Esophagus muscularis mucosa (tissue), 4 donors: ENCODE measurements around the gene BRF1. TPM values are rescaled to one million over a fixed set of nuclear protein-coding genes. Genes with fewer than 3 reads are reported as not detected.

ENCODE experiments used
- DNase-seq: peaks from one replicate; pipeline ENCODE4 v3.0.0-alpha.2; 2017; ENCODE audit errors: extremely low spot score
- H3K27ac ChIP-seq, 4 donors: fragments of 200-600 bp; sonication (generic); replicated peaks in 1 of 4; 1 replicate in 3 of 4; 2 replicates in 1 of 4; pipeline ENCODE4 v1.5.1; 2016 to 2019; ENCODE audit warnings: mild to moderate bottlenecking in 1 of 4
- H3K27me3 ChIP-seq, 4 donors: fragments of 200-600 bp; sonication (generic); one replicate each; pipeline versions ENCODE4 v1.5.1 to v1.6.0; 2016 to 2019
- H3K36me3 ChIP-seq, 4 donors: fragments of 200-600 bp; sonication (generic); one replicate each; pipeline ENCODE4 v1.5.1; 2016 to 2019
- H3K4me1 ChIP-seq, 4 donors: fragments of 200-600 bp; sonication (generic); one replicate each; pipeline ENCODE4 v1.5.1; 2016 to 2019
- H3K4me3 ChIP-seq, 4 donors: fragments of 200-600 bp; sonication (generic); 1 replicate in 2 of 4; 2 replicates in 2 of 4; pipeline ENCODE4 v1.5.1; 2016 to 2019; ENCODE audit warnings: mild to moderate bottlenecking in 4 of 4, moderate library complexity in 1 of 4
- H3K9me3 ChIP-seq, 4 donors: fragments of 200-600 bp; sonication (generic); 1 replicate in 3 of 4; 2 replicates in 1 of 4; pipeline ENCODE4 v1.5.1; 2016 to 2019
- CTCF ChIP-seq, 3 experiments: fragments of 200-600 bp in 2 of 3; fragments of 450-650 bp in 1 of 3; sonication (generic) in 2 of 3; IDR thresholded peaks; one replicate each; pipeline ENCODE4 v1.5.1; 2017 to 2019; ENCODE audit warnings: antibody characterized with exemption in 3 of 3, mild to moderate bottlenecking in 2 of 3, moderate library complexity in 1 of 3
- EP300 ChIP-seq: sonication (generic); formaldehyde crosslinking; IDR thresholded peaks from one replicate; pipeline ENCODE4 v1.6.1; 2017; ENCODE audit warnings: antibody characterized with exemption
- POLR2A ChIP-seq: fragments of 450-650 bp; IDR thresholded peaks from one replicate; pipeline ENCODE4 v1.6.1; 2017; ENCODE audit warnings: antibody characterized with exemption, moderate library complexity, mild to moderate bottlenecking, low read depth
- POLR2AphosphoS5 ChIP-seq, 2 donors: sonication (generic); formaldehyde crosslinking; IDR thresholded peaks; one replicate each; pipeline ENCODE4 v1.6.1; 2017; ENCODE audit warnings: antibody characterized with exemption in 2 of 2
- WGBS: methylation state at CpG from one replicate; pipeline ENCODE4 v1.1.5; 2018; 5-methylcytosine and 5-hydroxymethylcytosine counted together
- intact Hi-C: fragments of 100-400 bp; cut with DNase I; formaldehyde crosslinking; loops from one replicate; pipeline ENCODE4 v1.15.1; 2023
- total RNA-seq, 4 donors: library from RNA; depleted of rRNA; stranded (reverse); fragments of >200 nt; gene quantifications; one replicate each; pipeline versions ENCODE4 v1.1.0 to v1.2.1, GENCODE V29; 2016

The BRF1 gene
- total RNA-seq, 4 donors from 2014 or later: 23.0 to 47.3 (median 41.4) TPM

- WGBS: no CpG with 5 or more reads among the region's 62 CpGs
Observed at GRCh38 chr14:105249182-105250007, 51.4 kb downstream of the BRF1 start.

DNA sequence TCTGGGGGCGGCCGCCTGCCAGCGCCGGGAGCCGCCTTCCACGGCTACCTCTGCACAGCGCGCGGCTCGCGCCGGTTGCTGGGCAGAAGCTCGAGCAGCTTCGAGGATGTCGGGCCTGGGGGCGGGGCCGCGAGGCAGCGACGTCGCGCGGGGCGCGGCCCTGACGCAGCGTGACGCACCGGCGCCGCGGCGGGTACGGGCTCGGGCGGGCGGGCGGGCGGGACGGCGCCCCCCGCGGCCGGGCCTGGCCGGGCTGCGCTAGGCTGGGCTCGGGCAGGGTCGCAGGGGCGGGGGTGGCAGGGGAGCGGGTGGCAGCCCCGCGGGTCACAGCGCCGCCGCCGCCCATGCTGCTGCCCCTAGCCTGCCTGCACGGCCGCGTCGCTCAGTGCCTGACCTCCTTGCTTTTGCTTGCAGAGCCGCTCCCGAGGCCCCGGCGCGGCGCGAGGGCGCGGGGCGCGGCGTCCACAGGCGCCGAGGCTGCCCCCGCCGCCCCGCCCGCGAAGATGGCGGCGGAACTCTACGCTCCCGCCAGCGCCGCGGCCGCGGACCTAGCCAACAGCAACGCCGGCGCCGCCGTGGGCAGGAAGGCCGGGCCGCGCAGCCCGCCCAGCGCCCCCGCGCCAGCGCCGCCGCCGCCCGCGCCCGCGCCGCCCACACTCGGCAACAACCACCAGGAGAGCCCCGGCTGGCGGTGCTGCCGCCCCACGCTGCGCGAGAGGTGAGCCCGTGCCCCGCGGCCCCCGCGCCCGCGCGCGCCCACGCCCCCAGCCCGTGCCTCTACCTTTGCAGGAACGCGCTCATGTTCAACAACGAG, 52.2 kb downstream of the BRF1 start, which contains the start of gene BTBD6:
Gene BTBD6 (plus strand): TSS at position 166 of the 814 bp plus-strand sequence. CDS start 179 bp downstream, at position 345.
- DNase-seq: peak; percentile 94
- Histone ChIP-seq H3K36me3 (peaks cover 0 to 60% (median 45%) of the 10 kb centered on the region in 4 donors), H3K4me1 (peaks cover 18 to 35% (median 32%) of the 10 kb centered on the region in 4 donors), H3K4me3 (peak within 1 kb of the TSS; percentile 63 to 94 (median 66)), H3K27me3 (no peaks in the 10 kb centered on the region), H3K27ac (peak within 1 kb of the TSS; percentile 86 to 96 (median 92)), H3K9me3 (no peaks in the 10 kb centered on the region)
- WGBS: 0% methylated on average over 12 of the region's 130 CpGs
- intact Hi-C loops: loop anchor here (10.0 kb wide), 2 partner anchors 66 to 106 kb away; partner anchors contain the start of gene PACS2
- TF ChIP-seq POLR2AphosphoS5 (IDR thresholded peaks at IDR 0.05) (peak; percentile 69 to 70), POLR2A (no peak)

More at GRCh38 chr14:105249182-105250007, 51.4 kb downstream of the BRF1 start:
- H3K4me3 ChIP-seq: peak overlapping the region; percentile 63 to 94 (median 66)
- DNase-seq: no peak
- H3K27ac ChIP-seq: peak overlapping the region; percentile 86 to 96 (median 92)
- no peaks in the 10 kb centered on the region for H3K27me3 ChIP-seq
- H3K4me1 ChIP-seq: peaks cover 18 to 35% (median 32%) of the 10 kb centered on the region in 4 donors
- no peaks in the 10 kb centered on the region for H3K9me3 ChIP-seq
- TF ChIP-seq EP300: no peak
- peak in 1 of 2 donors; percentile 11 for TF ChIP-seq POLR2AphosphoS5 (IDR thresholded peaks at IDR 0.05)
- H3K36me3 ChIP-seq: peaks cover 0 to 57% (median 44%) of the 10 kb centered on the region in 4 donors
- intact Hi-C loops: loop anchor here (10.0 kb wide), 2 partner anchors 65 to 105 kb away; partner anchors contain the start of gene PACS2

DNA sequence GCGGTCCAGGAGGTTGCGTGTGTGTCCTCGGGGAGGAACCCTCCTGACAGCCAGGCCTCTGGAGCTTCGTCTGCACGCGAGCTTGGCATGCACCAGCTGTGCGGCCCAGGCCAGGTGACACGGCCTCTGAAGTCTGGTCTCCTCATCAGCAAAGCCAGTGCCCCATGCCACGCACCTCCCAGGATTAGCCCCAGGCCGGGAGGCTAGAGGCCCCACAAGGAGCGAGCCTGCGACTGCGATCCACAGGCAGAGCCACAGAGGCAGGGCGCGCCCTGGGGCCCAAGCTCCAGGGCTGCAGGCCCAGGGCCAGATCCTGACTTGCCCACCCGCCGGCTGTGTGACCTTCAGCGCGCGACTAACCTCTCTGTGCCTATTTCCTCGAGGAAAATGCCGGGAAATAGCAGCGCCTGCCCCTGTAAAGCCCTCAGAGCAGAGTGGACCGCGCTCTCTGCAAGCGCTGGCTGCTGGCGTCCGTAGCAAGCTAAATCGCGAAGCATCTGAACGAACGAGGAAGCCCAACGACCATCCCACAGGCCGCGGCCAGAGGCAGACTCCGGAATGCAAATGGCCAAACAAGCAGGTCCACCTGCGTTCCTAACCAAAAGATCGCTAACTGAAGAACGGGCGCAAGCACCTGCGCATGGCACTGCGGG, 53.0 kb downstream of the BRF1 start:
- 23% methylated on average over 21 of the region's 42 CpGs for WGBS
- Histone ChIP-seq H3K27me3 (no peaks in the 10 kb centered on the region), H3K27ac (peak overlapping the region; percentile 86 to 96 (median 92)), H3K9me3 (no peaks in the 10 kb centered on the region), H3K4me1 (peaks cover 18 to 35% (median 32%) of the 10 kb centered on the region in 4 donors), H3K36me3 (peaks cover 0 to 55% (median 39%) of the 10 kb centered on the region in 4 donors), H3K4me3 (peak overlapping the region; percentile 63 to 94 (median 66))
- TF ChIP-seq POLR2A: no peak
- no peak for TF ChIP-seq CTCF (IDR thresholded peaks at IDR 0.05)
- no peak for TF ChIP-seq EP300
- no peak for TF ChIP-seq POLR2AphosphoS5 (IDR thresholded peaks at IDR 0.05)
- DNase-seq: no peak
- intact Hi-C loops: loop anchor here (10.0 kb wide), 2 partner anchors 67 to 107 kb away; partner anchors contain the start of gene PACS2

DNA sequence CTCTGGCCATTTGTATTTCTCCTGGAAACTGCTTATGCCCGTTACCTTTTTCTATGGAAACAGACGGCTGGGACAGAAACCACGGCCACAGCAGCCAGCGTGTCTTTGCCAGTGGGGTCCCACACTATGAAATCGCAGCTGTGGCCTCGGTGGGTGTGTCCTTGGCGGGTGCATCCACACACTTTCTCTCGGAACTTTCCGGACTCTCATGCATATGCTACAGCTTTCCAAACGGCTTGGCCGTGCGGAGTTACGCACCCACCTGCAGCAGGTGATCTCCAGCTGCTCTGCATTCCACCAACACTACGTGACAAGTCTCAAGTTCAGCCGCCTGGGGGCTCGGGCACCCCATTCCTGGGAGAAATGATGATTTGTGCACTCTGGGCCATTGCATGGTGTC, 53.8 kb downstream of the BRF1 start:
- no peak for TF ChIP-seq POLR2AphosphoS5 (IDR thresholded peaks at IDR 0.05)
- TF ChIP-seq CTCF (IDR thresholded peaks at IDR 0.05): no peak
- no peak for TF ChIP-seq POLR2A
- TF ChIP-seq EP300: no peak
- no peak overlapping the region for H3K27ac ChIP-seq
- H3K36me3 ChIP-seq: peaks cover 0 to 50% (median 31%) of the 10 kb centered on the region in 4 donors
- WGBS: 94% methylated on average over 11 of the region's 16 CpGs
- H3K4me1 ChIP-seq: peaks cover 18 to 35% (median 32%) of the 10 kb centered on the region in 4 donors
- H3K4me3 ChIP-seq: no peak overlapping the region
- no peak for DNase-seq
- no peaks in the 10 kb centered on the region for H3K27me3 ChIP-seq
- intact Hi-C loops: loop anchor here (10.0 kb wide), 2 partner anchors 68 to 108 kb away; partner anchors contain the start of gene PACS2
- H3K9me3 ChIP-seq: no peaks in the 10 kb centered on the region

GRCh38 chr14:105244334-105244733, 56.5 kb downstream of the BRF1 start:
- no peaks in the 10 kb centered on the region for H3K27me3 ChIP-seq
- H3K4me3 ChIP-seq: no peak overlapping the region
- H3K4me1 ChIP-seq: peaks cover 10 to 20% (median 17%) of the 10 kb centered on the region in 4 donors
- WGBS: 97% methylated on average over 10 of the region's 10 CpGs
- H3K36me3 ChIP-seq: peaks cover 0 to 38% (median 17%) of the 10 kb centered on the region in 4 donors
- intact Hi-C loops: loop anchor here (10.0 kb wide), 2 partner anchors 70 to 110 kb away; partner anchors contain the start of gene PACS2
- TF ChIP-seq EP300 (no peak), POLR2A (no peak), POLR2AphosphoS5 (IDR thresholded peaks at IDR 0.05) (no peak), CTCF (IDR thresholded peaks at IDR 0.05) (no peak)
- no peak for DNase-seq
- H3K27ac ChIP-seq: no peak overlapping the region
- no peaks in the 10 kb centered on the region for H3K9me3 ChIP-seq
